GM23338 (cell line): ENCODE data around the gene MGRN1. TPM values are rescaled to one million over a fixed set of nuclear protein-coding genes. Genes with fewer than 3 reads are reported as not detected.

Experiments
- ATAC-seq: fragments of 200-7000 bp; cut with Tn5 transposase; 3 replicates; pipeline ENCODE4 v1.9.1; 2020
- DNase-seq: peaks from one replicate; pipeline ENCODE4 v3.0.0-alpha.2; 2015; ENCODE audit warnings: low spot score
- H2AFZ ChIP-seq: fragments of 200-600 bp; sonication (generic); 2 replicates; pipeline ENCODE4 v1.8.0; 2016; ENCODE audit warnings: antibody characterized with exemption, mild to moderate bottlenecking, moderate library complexity
- H3F3A ChIP-seq: fragments of 200-600 bp; sonication (generic); replicated peaks from 2 replicates; pipeline ENCODE4 v1.8.0; 2017; ENCODE audit warnings: antibody characterized with exemption, mixed run types, low read depth
- H3K27ac ChIP-seq: fragments of 200-600 bp; sonication (generic); 2 replicates; pipeline ENCODE4 v1.6.1; 2016; ENCODE audit warnings: low read depth
- H3K27me3 ChIP-seq: fragments of 200-600 bp; sonication (generic); 2 replicates; pipeline ENCODE4 v1.8.0; 2016; ENCODE audit warnings: mild to moderate bottlenecking, mixed run types, moderate library complexity; ENCODE audit not compliant: insufficient read depth
- H3K36me3 ChIP-seq: fragments of 200-600 bp; sonication (generic); 2 replicates; pipeline ENCODE4 v1.8.0; 2016; ENCODE audit warnings: mild to moderate bottlenecking; ENCODE audit not compliant: insufficient read depth
- H3K4me1 ChIP-seq: fragments of 200-600 bp; sonication (generic); 2 replicates; pipeline ENCODE4 v1.8.0; 2016; ENCODE audit warnings: mild to moderate bottlenecking, moderate library complexity; ENCODE audit not compliant: insufficient read depth
- H3K4me2 ChIP-seq: fragments of 200-600 bp; sonication (generic); 2 replicates; pipeline ENCODE4 v1.7.1; 2017; ENCODE audit warnings: mixed run types
- H3K4me3 ChIP-seq: fragments of 200-600 bp; sonication (generic); 2 replicates; pipeline ENCODE4 v1.6.1; 2016; ENCODE audit warnings: mixed run types
- H3K79me2 ChIP-seq: fragments of 200-600 bp; sonication (generic); replicated peaks from 2 replicates; pipeline ENCODE4 v1.8.0; 2017; ENCODE audit warnings: mild to moderate bottlenecking; ENCODE audit not compliant: insufficient read depth
- H3K9me2 ChIP-seq: fragments of 200-600 bp; sonication (generic); 2 replicates; pipeline ENCODE4 v1.8.0; 2017; ENCODE audit not compliant: insufficient read depth
- H4K20me1 ChIP-seq: fragments of 200-600 bp; sonication (generic); replicated peaks from 2 replicates; pipeline ENCODE4 v1.8.0; 2017; ENCODE audit warnings: mild to moderate bottlenecking; ENCODE audit not compliant: insufficient read depth
- H3K27ac Mint-ChIP-seq: 2 replicates; pipeline ENCODE4 v1.8.0; 2020; ENCODE audit warnings: inconsistent platforms, mild to moderate bottlenecking, moderate library complexity, mixed read lengths
- H3K27me3 Mint-ChIP-seq: 3 replicates; pipeline ENCODE4 v1.8.0; 2022; ENCODE audit warnings: low read depth, mild to moderate bottlenecking, moderate library complexity, mixed read lengths, inconsistent platforms; ENCODE audit not compliant: insufficient read depth, poor library complexity
- H3K36me3 Mint-ChIP-seq: 3 replicates; pipeline ENCODE4 v1.8.0; 2021; ENCODE audit warnings: low read depth, mild to moderate bottlenecking, inconsistent platforms, moderate library complexity, mixed read lengths
- H3K4me1 Mint-ChIP-seq: 3 replicates; pipeline ENCODE4 v1.8.0; 2020; ENCODE audit warnings: mild to moderate bottlenecking, inconsistent platforms, mixed read lengths
- H3K4me3 Mint-ChIP-seq: 3 replicates; pipeline ENCODE4 v1.8.0; 2021; ENCODE audit warnings: moderate library complexity, mild to moderate bottlenecking, inconsistent platforms, mixed read lengths
- H3K9me3 Mint-ChIP-seq: 3 replicates; pipeline ENCODE4 v1.8.0; 2020; ENCODE audit warnings: moderate library complexity, mild to moderate bottlenecking, inconsistent platforms, mixed read lengths
- CREB1 ChIP-seq: fragments of 250-450 bp; sonication (Bioruptor Pico); IDR thresholded peaks from 2 replicates; pipeline ENCODE4 v1.5.0; 2020; ENCODE audit warnings: low read depth, mild to moderate bottlenecking, moderate library complexity
- CTCF ChIP-seq, 2 experiments: fragments of 200-600 bp in 1 of 2; sonication (generic) in 1 of 2; conservative IDR thresholded peaks; 2 replicates each; pipeline versions ENCODE4 v1.5.1 to v1.6.1; 2016 to 2017; ENCODE audit warnings: antibody characterized with exemption in 2 of 2, low read depth in 2 of 2, mild to moderate bottlenecking in 2 of 2, moderate library complexity in 1 of 2
- ETS1 ChIP-seq: IDR thresholded peaks from 2 replicates; pipeline ENCODE4 v1.6.1; 2016; ENCODE audit warnings: antibody characterized with exemption
- EZH2 ChIP-seq: fragments of 200-600 bp; sonication (generic); IDR thresholded peaks from one replicate; pipeline ENCODE4 v1.8.0; 2017; ENCODE audit warnings: antibody characterized with exemption, mild to moderate bottlenecking, low read depth; ENCODE audit not compliant: unreplicated experiment
- EZH2phosphoT487 ChIP-seq: fragments of 200-600 bp; sonication (generic); IDR thresholded peaks from one replicate; pipeline ENCODE4 v1.8.1; 2018; ENCODE audit warnings: antibody characterized with exemption; ENCODE audit not compliant: unreplicated experiment
- JUNB ChIP-seq: IDR thresholded peaks from one replicate; pipeline ENCODE4 v1.6.1; 2016; ENCODE audit warnings: antibody characterized with exemption; ENCODE audit not compliant: unreplicated experiment
- NANOG ChIP-seq: IDR thresholded peaks from 2 replicates; pipeline ENCODE4 v1.6.1; 2016; ENCODE audit warnings: antibody characterized with exemption, borderline replicate concordance
- POLR2AphosphoS5 ChIP-seq: IDR thresholded peaks from 2 replicates; pipeline ENCODE4 v1.6.1; 2016; ENCODE audit warnings: antibody characterized with exemption, low read depth
- REST ChIP-seq: IDR thresholded peaks from one replicate; pipeline ENCODE4 v1.6.1; 2018; ENCODE audit warnings: antibody characterized with exemption; ENCODE audit not compliant: unreplicated experiment
- STAT1 ChIP-seq: IDR thresholded peaks from one replicate; pipeline ENCODE4 v1.6.1; 2016; ENCODE audit warnings: antibody characterized with exemption; ENCODE audit not compliant: unreplicated experiment
- ZNF114 ChIP-seq: fragments of 250-450 bp; sonication (Bioruptor Pico); IDR thresholded peaks from 2 replicates; pipeline ENCODE4 v1.5.0; 2020; ENCODE audit warnings: mild to moderate bottlenecking, moderate library complexity
- ZNF331 ChIP-seq: fragments of 250-450 bp; sonication (Bioruptor Pico); IDR thresholded peaks from 2 replicates; pipeline ENCODE4 v1.5.0; 2020; ENCODE audit warnings: low read depth, mild to moderate bottlenecking, moderate library complexity
- polyA plus RNA-seq: library from polyadenylated mRNA; unstranded; fragments of >200 nt; fragmentation: Nextera tagmentation; extraction: Ambion mirVana; gene quantifications from 2 replicates; pipeline ENCODE4 v1.2.1, GENCODE V29; 2016
- total RNA-seq: library from RNA; depleted of rRNA; stranded (reverse); fragments of >200 nt; shearing (Covaris generic); gene quantifications from 2 replicates; pipeline ENCODE4 v1.2.3, GENCODE V29; 2014

The MGRN1 gene
- total and polyA plus RNA-seq, 2 experiments from 2014 or later = 13.1 to 71.8 TPM

GRCh38 chr16:4702466-4702808 lies 77.8 kb downstream of the MGRN1 start:
- Histone ChIP-seq H3F3A (peaks cover 5% of the 10 kb centered on the region), H3K79me2 (no peaks in the 10 kb centered on the region), H3K9me2 (no peaks in the 10 kb centered on the region), H3K27ac (no peak overlapping the region), H3K4me3 (no peak overlapping the region), H4K20me1 (peaks cover 7% of the 10 kb centered on the region; the same call in 1 of the 2 replicates), H3K36me3 (peaks cover 15% of the 10 kb centered on the region), H3K4me1 (no peaks in the 10 kb centered on the region), H3K4me2 (no peak overlapping the region), H2AFZ (no peak overlapping the region), H3K27me3 (no peaks in the 10 kb centered on the region)
- DNase-seq = no peak
- no peak overlapping the region for H3K4me3 Mint-ChIP-seq
- TF ChIP-seq POLR2AphosphoS5 (no peak), ZNF114 (no peak), STAT1 (no peak), CREB1 (CRISPR knock-in tag) (no peak), EZH2 (no peak), ETS1 (no peak), ZNF331 (CRISPR knock-in tag) (no peak), CTCF (conservative IDR thresholded peaks at IDR 0.05; ENCODE audit: low read depth in 2 of 2) (no peak), JUNB (no peak), EZH2phosphoT487 (no peak)
- H3K36me3 Mint-ChIP-seq = peaks cover 49% of the 10 kb centered on the region
- H3K27ac Mint-ChIP-seq = no peak overlapping the region
- H3K27me3 Mint-ChIP-seq = peaks cover 6% of the 10 kb centered on the region
- no peaks in the 10 kb centered on the region; the same call in 2 of the 3 replicates for H3K9me3 Mint-ChIP-seq
- no peaks in the 10 kb centered on the region for H3K4me1 Mint-ChIP-seq
- ATAC-seq = no peak

- Histone ChIP-seq H3K4me1 (no peaks in the 10 kb centered on the region), H3K9me2 (no peaks in the 10 kb centered on the region), H3K4me3 (no peak overlapping the region), H3F3A (peaks cover 5% of the 10 kb centered on the region; the same call in 1 of the 2 replicates), H2AFZ (no peak overlapping the region), H4K20me1 (peaks cover 7% of the 10 kb centered on the region), H3K4me2 (no peak overlapping the region), H3K79me2 (peaks cover 5% of the 10 kb centered on the region; the same call in 1 of the 2 replicates), H3K36me3 (peaks cover 14% of the 10 kb centered on the region), H3K27me3 (no peaks in the 10 kb centered on the region), H3K27ac (no peak overlapping the region)
- H3K4me1 Mint-ChIP-seq = no peaks in the 10 kb centered on the region
- H3K4me3 Mint-ChIP-seq = no peak overlapping the region
- no peak for ATAC-seq
- DNase-seq = no peak
- no peaks in the 10 kb centered on the region; the same call in 2 of the 3 replicates for H3K9me3 Mint-ChIP-seq
- H3K27me3 Mint-ChIP-seq = peaks cover 6% of the 10 kb centered on the region
- H3K36me3 Mint-ChIP-seq = peaks cover 54% of the 10 kb centered on the region
- H3K27ac Mint-ChIP-seq = no peak overlapping the region
- TF ChIP-seq REST = no peak
- TF ChIP-seq EZH2 = no peak
- TF ChIP-seq CTCF (conservative IDR thresholded peaks at IDR 0.05; ENCODE audit: low read depth in 2 of 2) = no peak
- no peak for TF ChIP-seq EZH2phosphoT487
- no peak for TF ChIP-seq ZNF331 (CRISPR knock-in tag)
- TF ChIP-seq STAT1 = no peak
- TF ChIP-seq ZNF114 = no peak
- TF ChIP-seq NANOG = no peak
- TF ChIP-seq ETS1 = no peak
- no peak for TF ChIP-seq JUNB
- TF ChIP-seq CREB1 (CRISPR knock-in tag) = no peak
Measured at GRCh38 chr16:4703906-4704305, 79.3 kb downstream of the MGRN1 start.
